Keratinocyte (primary cell): ENCODE data around the gene ZNF552. TPM values are rescaled to one million over a fixed set of nuclear protein-coding genes. Genes with fewer than 3 reads are reported as not detected.
A peak's percentile ranks its signal among the peaks of the same experiment; 100 is the strongest.

Experiments used
- DNase-seq: peaks from one replicate; pipeline ENCODE4 v3.0.0-alpha.2; 2011; ENCODE audit warnings: low read depth, missing footprints, low spot score
- FAIRE-seq: peaks from 2 replicates; lab custom pipeline; 2011; peaks lifted over from hg19 to GRCh38; lab: Jason Lieb, UNC
- H2AFZ ChIP-seq: 2 replicates; pipeline ENCODE4 v1.6.0; 2012; ENCODE audit warnings: low read length, control low read depth, inconsistent platforms; ENCODE audit not compliant: control insufficient read depth
- H3K27ac ChIP-seq: 2 replicates; pipeline ENCODE4 v1.5.1; 2011; ENCODE audit warnings: low read length; ENCODE audit not compliant: control insufficient read depth, insufficient read depth
- H3K27me3 ChIP-seq: 3 replicates; pipeline ENCODE4 v1.6.0; 2011; ENCODE audit warnings: low read length; ENCODE audit not compliant: control insufficient read depth, insufficient read depth; ENCODE audit errors: extremely low read depth
- H3K36me3 ChIP-seq, 2 experiments: 2 replicates in 1 of 2; 3 replicates in 1 of 2; pipeline ENCODE4 v1.5.1; 2011; ENCODE audit warnings: low read length in 2 of 2, mild to moderate bottlenecking in 1 of 2; ENCODE audit not compliant: control insufficient read depth in 2 of 2, insufficient read depth in 2 of 2; ENCODE audit errors: extremely low read depth in 1 of 2
- H3K4me1 ChIP-seq: 3 replicates; pipeline ENCODE4 v1.5.1; 2011; ENCODE audit warnings: low read length; ENCODE audit not compliant: control insufficient read depth, insufficient read depth; ENCODE audit errors: extremely low read depth
- H3K4me2 ChIP-seq: 3 replicates; pipeline ENCODE4 v1.6.0; 2011; ENCODE audit warnings: low read depth, low read length; ENCODE audit not compliant: control insufficient read depth, insufficient read depth; ENCODE audit errors: extremely low read depth
- H3K4me3 ChIP-seq, 3 experiments: fragments of 200-600 bp in 1 of 3; sonication (generic) in 1 of 3; 2 replicates in 2 of 3; 3 replicates in 1 of 3; pipeline ENCODE4 v1.5.1; 2011 to 2016; ENCODE audit warnings: low read length in 3 of 3, mild to moderate bottlenecking in 3 of 3, control low read depth in 2 of 3, inconsistent platforms in 1 of 3, low read depth in 1 of 3, mixed read lengths in 1 of 3, mixed run types in 1 of 3, moderate library complexity in 1 of 3; ENCODE audit not compliant: control insufficient read depth in 2 of 3, insufficient read depth in 2 of 3; ENCODE audit errors: extremely low read depth in 1 of 3
- H3K79me2 ChIP-seq: 2 replicates; pipeline ENCODE4 v1.6.0; 2012; ENCODE audit warnings: low read length; ENCODE audit not compliant: control insufficient read depth, insufficient read depth
- H3K9ac ChIP-seq: 3 replicates; pipeline ENCODE4 v1.6.0; 2011; ENCODE audit warnings: low read length; ENCODE audit not compliant: control insufficient read depth, insufficient read depth; ENCODE audit errors: extremely low read depth
- H3K9me1 ChIP-seq: 3 replicates; pipeline ENCODE4 v1.6.0; 2011; ENCODE audit warnings: low read length; ENCODE audit not compliant: control insufficient read depth, insufficient read depth; ENCODE audit errors: extremely low read depth
- H3K9me3 ChIP-seq: 2 replicates; pipeline ENCODE4 v1.5.1; 2012; ENCODE audit warnings: low read depth, low read length; ENCODE audit not compliant: control insufficient read depth
- H4K20me1 ChIP-seq: 3 replicates; pipeline ENCODE4 v1.6.0; 2011; ENCODE audit warnings: low read length; ENCODE audit not compliant: control insufficient read depth, insufficient read depth; ENCODE audit errors: extremely low read depth
- CTCF ChIP-seq, 3 experiments: IDR thresholded peaks in 1 of 3; conservative IDR thresholded peaks in 1 of 3; optimal IDR thresholded peaks in 1 of 3; 2 replicates in 2 of 3; 3 replicates in 1 of 3; pipeline versions ENCODE3 to v1.5.1; 2011; ENCODE audit warnings: low read length in 3 of 3, mild to moderate bottlenecking in 3 of 3, moderate library complexity in 2 of 3, control low read depth in 1 of 3, inconsistent platforms in 1 of 3; ENCODE audit not compliant: insufficient read depth in 2 of 3; ENCODE audit errors: extremely low read depth in 1 of 3
- EZH2 ChIP-seq: IDR thresholded peaks from one replicate; pipeline ENCODE4 v1.6.1; 2012; ENCODE audit warnings: inconsistent platforms, mild to moderate bottlenecking, low read length, moderate library complexity
- dilution Hi-C: fragments of 300-500 bp; cut with MboI; formaldehyde crosslinking; loops from one replicate; pipeline ENCODE4 v1.7.0; 2020; ENCODE audit warnings: low sequenced_read_pairs; ENCODE audit not compliant: extremely low pct_ligation_motif_present
- polyA plus RNA-seq, 5 experiments: library from polyadenylated mRNA; depleted of rRNA in 3 of 5; stranded (reverse) in 3 of 5; stranded (forward) in 1 of 5; unstranded in 1 of 5; fragments of >200 nt; gene quantifications; 1 replicate in 1 of 5; 2 replicates in 3 of 5; 3 replicates in 1 of 5; pipeline versions ENCODE4 v1.2.1 to v1.2.3, GENCODE V29; 2011 to 2012; ENCODE audit warnings: missing spikeins in 2 of 5, low read depth in 1 of 5, low replicate concordance in 1 of 5

The ZNF552 gene
- polyA plus RNA-seq, 1 donor (not counting 4 experiments of a cell fraction or from before 2014, with no cell fraction given), result 8.9 TPM

GRCh38 chr19:57830071-57830602 lies 15.4 kb upstream of the ZNF552 start, which contains the start of gene ZNF587B:
TSS of gene ZNF587B (plus strand) at chr19:57830299. CDS start at chr19:57830529, 230 bp downstream.
- dilution Hi-C loops, result no loop called here
- peak within 1 kb of the TSS; percentile 83 for H3K9ac ChIP-seq

DNA sequence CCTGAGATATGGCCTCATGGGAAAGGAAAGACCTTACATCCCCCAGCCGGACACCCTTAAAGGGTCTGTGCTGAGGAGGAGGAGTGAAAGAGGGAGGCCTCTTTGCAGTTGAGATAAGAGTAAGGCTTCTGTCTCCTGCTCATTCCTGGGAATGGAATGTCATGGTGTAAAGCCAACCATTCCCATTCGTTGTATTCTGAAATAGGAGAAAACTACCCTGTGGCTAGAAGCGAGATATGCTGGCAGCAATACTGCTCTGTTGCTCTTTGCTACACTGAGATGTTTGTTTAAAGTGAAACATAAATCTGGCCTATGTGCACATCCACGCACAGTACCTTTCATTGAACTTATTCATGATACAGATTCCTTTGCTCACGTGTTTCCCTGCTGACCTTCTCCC lies 14.6 kb upstream of the ZNF552 start:
- no peak overlapping the region for H3K4me2 ChIP-seq
- peaks cover 12% of the 10 kb centered on the region for H3K4me1 ChIP-seq
- no peak overlapping the region for H3K9ac ChIP-seq
- H3K27me3 ChIP-seq, result no peaks in the 10 kb centered on the region
- DNase-seq (no peak), FAIRE-seq (no peak)
- TF ChIP-seq CTCF (optimal IDR thresholded peaks at IDR 0.05 in 1 of 3, IDR thresholded peaks at IDR 0.05 in 1 of 3, conservative IDR thresholded peaks at IDR 0.05 in 1 of 3; ENCODE audit: extremely low read depth in 1 of 3, insufficient read depth in 2 of 3, low read length in 3 of 3), result no peak
- TF ChIP-seq EZH2, result no peak
- H3K9me1 ChIP-seq, result no peaks in the 10 kb centered on the region
- H3K79me2 ChIP-seq, result peaks cover 83% of the 10 kb centered on the region
- no peaks in the 10 kb centered on the region for H4K20me1 ChIP-seq
- no peaks in the 10 kb centered on the region for H3K9me3 ChIP-seq
- H3K4me3 ChIP-seq, result no peak overlapping the region
- H2AFZ ChIP-seq, result no peak overlapping the region
- peaks cover 1 to 8% of the 10 kb centered on the region in 2 experiments for H3K36me3 ChIP-seq
- dilution Hi-C loops, result no loop called here
- H3K27ac ChIP-seq, result no peak overlapping the region

More at GRCh38 chr19:57830071-57830602, 15.4 kb upstream of the ZNF552 start, which contains the start of gene ZNF587B:
- H3K27ac ChIP-seq, result peak within 1 kb of the TSS; percentile 79
- no peaks in the 10 kb centered on the region for H4K20me1 ChIP-seq
- H3K79me2 ChIP-seq, result peaks cover 77% of the 10 kb centered on the region
- peak within 1 kb of the TSS; percentile 58 to 90 (median 73) for H3K4me3 ChIP-seq
- H3K4me1 ChIP-seq, result peaks cover 12% of the 10 kb centered on the region
- DNase-seq (peak; percentile 61), FAIRE-seq (peak; percentile 86)
- peak within 1 kb of the TSS; percentile 92 for H2AFZ ChIP-seq
- H3K36me3 ChIP-seq, result peaks cover 1 to 4% of the 10 kb centered on the region in 2 experiments
- peak within 1 kb of the TSS; percentile 74 for H3K4me2 ChIP-seq
- H3K27me3 ChIP-seq, result no peaks in the 10 kb centered on the region
- TF ChIP-seq CTCF (optimal IDR thresholded peaks at IDR 0.05 in 1 of 3, IDR thresholded peaks at IDR 0.05 in 1 of 3, conservative IDR thresholded peaks at IDR 0.05 in 1 of 3; ENCODE audit: extremely low read depth in 1 of 3, insufficient read depth in 2 of 3, low read length in 3 of 3), result peak; percentile 30 to 52 (median 39)
- TF ChIP-seq EZH2, result no peak
- no peaks in the 10 kb centered on the region for H3K9me3 ChIP-seq
- no peaks in the 10 kb centered on the region for H3K9me1 ChIP-seq
